Measurements from ENCODE around the gene PEBP1. TPM values are rescaled to one million over a fixed set of nuclear protein-coding genes. Genes with fewer than 3 reads are reported as not detected.
"Not testable (repeated sequence)": the region's sequence is repeated elsewhere in the genome, so short reads cannot be mapped to it uniquely, and the experiment has no call there.

PEBP1 gene
- total RNA-seq, 4 donors from 2014 or later = 124 to 438 (median 279) TPM

- H3K27me3 ChIP-seq = no peaks in the 10 kb centered on the region
- TF ChIP-seq POLR2A (IDR thresholded peaks at IDR 0.05) (no peak), CTCF (IDR thresholded peaks at IDR 0.05) (no peak), POLR2AphosphoS5 (IDR thresholded peaks at IDR 0.05) (no peak), EP300 (IDR thresholded peaks at IDR 0.05; ENCODE audit: low read depth) (no peak)
- H3K9me3 ChIP-seq = no peaks in the 10 kb centered on the region
- no peaks in the 10 kb centered on the region for H3K36me3 ChIP-seq
- 91 to 97% methylated on average over 4 of the region's 4 CpGs for WGBS, 2 donors (ENCODE audit: low coverage in 1 of 2)
- H3K27ac ChIP-seq = peak overlapping the region in 3 of 4 donors; percentile 48 to 63 (median 54)
- H3K4me1 ChIP-seq = peaks cover under 1 to 29% (median 10%) of the 10 kb centered on the region in 4 donors
- in situ Hi-C loops (cut with MboI; ENCODE audit: low pct_ligation_motif_present in 1 of 4, low pct_unique_long_range_greater_than_20kb in 1 of 4, low sequenced_read_pairs in 3 of 4) = no loop called here
- H3K4me3 ChIP-seq = no peak overlapping the region
- intact Hi-C loops (cut with DNase I; ENCODE audit: low total_unique reads) = no loop called here
- DNase-seq = no peak
Measured at GRCh38 chr12:118125743-118126118, 10.2 kb upstream of the PEBP1 start.

GRCh38 chr12:118126119-118126757 is 9.7 kb upstream of the PEBP1 start:
- intact Hi-C loops (cut with DNase I; ENCODE audit: low total_unique reads) = no loop called here

GRCh38 chr12:118127867-118128266 is 8.1 kb upstream of the PEBP1 start:
- no peaks in the 10 kb centered on the region for H3K36me3 ChIP-seq
- no peak overlapping the region for H3K27ac ChIP-seq
- in situ Hi-C loops (cut with MboI; ENCODE audit: low pct_ligation_motif_present in 1 of 4, low pct_unique_long_range_greater_than_20kb in 1 of 4, low sequenced_read_pairs in 3 of 4) (no loop called here), intact Hi-C loops (cut with DNase I; ENCODE audit: low total_unique reads) (no loop called here)
- no peak for DNase-seq
- 92% methylated on average over 5 of the region's 5 CpGs; no CpG with 5 or more reads in 1 of the 2 donors for WGBS, 2 donors (ENCODE audit: low coverage in 1 of 2)
- H3K27me3 ChIP-seq = no peaks in the 10 kb centered on the region
- TF ChIP-seq POLR2A (IDR thresholded peaks at IDR 0.05) (no peak), POLR2AphosphoS5 (IDR thresholded peaks at IDR 0.05) (no peak), CTCF (IDR thresholded peaks at IDR 0.05) (no peak)
- H3K4me3 ChIP-seq = no peak overlapping the region
- H3K4me1 ChIP-seq = peaks cover 0 to 31% (median 7%) of the 10 kb centered on the region in 4 donors
- no peaks in the 10 kb centered on the region for H3K9me3 ChIP-seq

More at GRCh38 chr12:118126119-118126757, 9.7 kb upstream of the PEBP1 start:
- H3K4me1 ChIP-seq = peaks cover 0 to 24% (median 6%) of the 10 kb centered on the region in 4 donors
- TF ChIP-seq POLR2A (IDR thresholded peaks at IDR 0.05) (no peak), EP300 (IDR thresholded peaks at IDR 0.05; ENCODE audit: low read depth) (no peak), CTCF (IDR thresholded peaks at IDR 0.05) (no peak), POLR2AphosphoS5 (IDR thresholded peaks at IDR 0.05) (no peak)
- WGBS, 2 donors (ENCODE audit: low coverage in 1 of 2) = 29 to 53% methylated on average over 5 to 13 of the region's 13 CpGs
- H3K9me3 ChIP-seq = no peaks in the 10 kb centered on the region
- H3K27ac ChIP-seq = peak overlapping the region in 3 of 4 donors; percentile 48 to 63 (median 54)
- H3K27me3 ChIP-seq = no peaks in the 10 kb centered on the region
- DNase-seq = peak; percentile 75
- no peak overlapping the region for H3K4me3 ChIP-seq
- in situ Hi-C loops (cut with MboI; ENCODE audit: low pct_ligation_motif_present in 1 of 4, low pct_unique_long_range_greater_than_20kb in 1 of 4, low sequenced_read_pairs in 3 of 4) = no loop called here
- H3K36me3 ChIP-seq = no peaks in the 10 kb centered on the region

GRCh38 chr12:118129436-118129835 is 6.5 kb upstream of the PEBP1 start:
- H3K27me3 ChIP-seq; H3K4me3 ChIP-seq; H3K36me3 ChIP-seq; H3K27ac ChIP-seq; in situ Hi-C loops (cut with MboI; ENCODE audit: low pct_ligation_motif_present in 1 of 4, low pct_unique_long_range_greater_than_20kb in 1 of 4, low sequenced_read_pairs in 3 of 4); intact Hi-C loops (cut with DNase I; ENCODE audit: low total_unique reads); H3K9me3 ChIP-seq; DNase-seq: not testable (repeated sequence)
- 97 to 100% methylated on average over 2 to 5 of the region's 5 CpGs for WGBS, 2 donors (ENCODE audit: low coverage in 1 of 2)
- peaks cover 0 to 28% (median 5%) of the 10 kb centered on the region in 4 donors for H3K4me1 ChIP-seq
